ENCODE measurements around the gene DNAH11.

DNA sequence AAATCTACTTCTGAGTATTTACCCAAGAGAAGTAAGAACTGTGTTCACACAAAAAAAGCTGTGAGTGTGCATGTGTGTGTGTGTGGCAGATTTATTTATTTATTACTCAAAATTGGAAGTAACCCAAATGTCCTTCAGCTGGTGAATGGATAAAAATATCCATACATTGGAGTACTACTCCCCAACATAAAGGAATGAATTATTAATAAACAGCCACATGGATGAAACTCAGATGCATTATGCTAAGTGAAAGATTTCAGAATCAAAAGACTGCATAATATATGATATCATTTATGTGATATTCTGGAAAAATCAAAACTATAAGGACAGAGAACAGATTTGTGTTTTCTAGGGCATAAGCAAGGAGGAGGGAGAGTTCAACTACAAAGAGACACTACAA is 47.1 kb upstream of the DNAH11 start:
- TF ChIP-seq ZNF274 (IDR thresholded peaks at IDR 0.05; ENCODE audit: borderline replicate concordance, extremely low read depth, low read length) (no peak), SRF (IDR thresholded peaks at IDR 0.05; ENCODE audit: low read depth, low read length) (no peak), GABPA (IDR thresholded peaks at IDR 0.05; ENCODE audit: borderline replicate concordance, insufficient read depth, low read length) (no peak), POLR2A (IDR thresholded peaks at IDR 0.05; ENCODE audit: control extremely low read depth in 1 of 2, low read depth in 2 of 2, low read length in 2 of 2) (no peak), YY1 (IDR thresholded peaks at IDR 0.05; ENCODE audit: low read depth, low read length) (no peak), RFX5 (IDR thresholded peaks at IDR 0.05; ENCODE audit: borderline replicate concordance, low read depth, low read length) (no peak), EGR1 (IDR thresholded peaks at IDR 0.05; ENCODE audit: borderline replicate concordance, low read depth, low read length) (no peak), TEAD4 (IDR thresholded peaks at IDR 0.05; ENCODE audit: low read depth, low read length) (no peak), FOSL1 (IDR thresholded peaks at IDR 0.05; ENCODE audit: insufficient read depth, low read depth, low read length) (no peak), RAD21 (IDR thresholded peaks at IDR 0.05 in 1 of 2, conservative IDR thresholded peaks at IDR 0.05 in 1 of 2; ENCODE audit: low read depth in 2 of 2, low read length in 2 of 2) (no peak), ASH2L (IDR thresholded peaks at IDR 0.05; ENCODE audit: low read length) (no peak), SAP30 (IDR thresholded peaks at IDR 0.05; ENCODE audit: insufficient read depth, insufficient replicate concordance, low read length) (no peak), TAF1 (IDR thresholded peaks at IDR 0.05; ENCODE audit: low read depth, low read length) (no peak)
- TF ChIP-seq, protein P1, sequence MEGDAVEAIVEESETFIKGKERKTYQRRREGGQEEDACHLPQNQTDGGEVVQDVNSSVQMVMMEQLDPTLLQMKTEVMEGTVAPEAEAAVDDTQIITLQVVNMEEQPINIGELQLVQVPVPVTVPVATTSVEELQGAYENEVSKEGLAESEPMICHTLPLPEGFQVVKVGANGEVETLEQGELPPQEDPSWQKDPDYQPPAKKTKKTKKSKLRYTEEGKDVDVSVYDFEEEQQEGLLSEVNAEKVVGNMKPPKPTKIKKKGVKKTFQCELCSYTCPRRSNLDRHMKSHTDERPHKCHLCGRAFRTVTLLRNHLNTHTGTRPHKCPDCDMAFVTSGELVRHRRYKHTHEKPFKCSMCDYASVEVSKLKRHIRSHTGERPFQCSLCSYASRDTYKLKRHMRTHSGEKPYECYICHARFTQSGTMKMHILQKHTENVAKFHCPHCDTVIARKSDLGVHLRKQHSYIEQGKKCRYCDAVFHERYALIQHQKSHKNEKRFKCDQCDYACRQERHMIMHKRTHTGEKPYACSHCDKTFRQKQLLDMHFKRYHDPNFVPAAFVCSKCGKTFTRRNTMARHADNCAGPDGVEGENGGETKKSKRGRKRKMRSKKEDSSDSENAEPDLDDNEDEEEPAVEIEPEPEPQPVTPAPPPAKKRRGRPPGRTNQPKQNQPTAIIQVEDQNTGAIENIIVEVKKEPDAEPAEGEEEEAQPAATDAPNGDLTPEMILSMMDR (IDR thresholded peaks at IDR 0.05; ENCODE audit: control extremely low read depth in 1 of 3, insufficient read depth in 1 of 3, low read depth in 1 of 3, low read length in 3 of 3) = no peak
